Neuronal stem cell (in vitro differentiated cells): Measurements from ENCODE around the gene CCDC181.
A peak's percentile ranks its signal among the peaks of the same experiment; 100 is the strongest.
"Not testable (repeated sequence)": the region's sequence is repeated elsewhere in the genome, so short reads cannot be mapped to it uniquely, and the experiment has no call there.

Source experiments
- DNase-seq: peaks from one replicate; pipeline ENCODE4 v3.0.0-alpha.2; 2013; ENCODE audit warnings: low spot score
- H2AFZ ChIP-seq: one replicate; pipeline ENCODE4 v1.6.1; 2013; ENCODE audit warnings: mild to moderate bottlenecking, low read length, inconsistent platforms
- H2AK5ac ChIP-seq: 2 replicates; pipeline ENCODE4 v1.6.1; 2013; ENCODE audit warnings: low read depth, mild to moderate bottlenecking, inconsistent platforms, low read length, moderate library complexity, mixed read lengths
- H2BK120ac ChIP-seq: 2 replicates; pipeline ENCODE4 v1.6.1; 2013; ENCODE audit warnings: low read depth, mild to moderate bottlenecking, inconsistent platforms, low read length, moderate library complexity, mixed read lengths
- H2BK12ac ChIP-seq: one replicate; pipeline ENCODE4 v1.6.1; 2013; ENCODE audit warnings: low read length, inconsistent platforms
- H2BK15ac ChIP-seq: 2 replicates; pipeline ENCODE4 v1.6.1; 2013; ENCODE audit warnings: mild to moderate bottlenecking, low read length, inconsistent platforms, mixed read lengths
- H2BK5ac ChIP-seq: one replicate; pipeline ENCODE4 v1.6.1; 2013; ENCODE audit warnings: inconsistent platforms, mild to moderate bottlenecking, low read length, moderate library complexity
- H3K14ac ChIP-seq: one replicate; pipeline ENCODE4 v1.6.1; 2013; ENCODE audit warnings: low read length, inconsistent platforms
- H3K18ac ChIP-seq: 2 replicates; pipeline ENCODE4 v1.6.1; 2013; ENCODE audit warnings: low read length, inconsistent platforms
- H3K23ac ChIP-seq: 2 replicates; pipeline ENCODE4 v1.6.1; 2013; ENCODE audit warnings: low read depth, mild to moderate bottlenecking, mixed read lengths, low read length, inconsistent platforms; ENCODE audit not compliant: poor library complexity
- H3K27ac ChIP-seq: replicated peaks from 3 replicates; pipeline ENCODE4 v1.5.1; 2013; ENCODE audit warnings: low read length, inconsistent platforms
- H3K27me3 ChIP-seq, 3 experiments: 2 replicates each; pipeline ENCODE4 v1.6.1; 2013; ENCODE audit warnings: low read length in 3 of 3, mild to moderate bottlenecking in 2 of 3, inconsistent platforms in 1 of 3, low read depth in 1 of 3, mixed read lengths in 1 of 3, moderate library complexity in 1 of 3; ENCODE audit not compliant: control insufficient read depth in 3 of 3, insufficient read depth in 3 of 3
- H3K36me3 ChIP-seq, 2 donors: replicated peaks in 1 of 2; 2 replicates each; pipeline ENCODE4 v1.6.1; 2013; ENCODE audit warnings: low read length in 2 of 2; ENCODE audit not compliant: control insufficient read depth in 2 of 2, insufficient read depth in 2 of 2
- H3K4ac ChIP-seq: 2 replicates; pipeline ENCODE4 v1.6.1; 2013; ENCODE audit warnings: inconsistent platforms, mild to moderate bottlenecking, low read length, moderate library complexity
- H3K4me1 ChIP-seq, 2 donors: 1 replicate in 1 of 2; 2 replicates in 1 of 2; pipeline ENCODE4 v1.6.1; 2013; ENCODE audit warnings: low read length in 2 of 2, low read depth in 1 of 2; ENCODE audit not compliant: control insufficient read depth in 2 of 2, insufficient read depth in 1 of 2
- H3K4me2 ChIP-seq: one replicate; pipeline ENCODE4 v1.6.1; 2013; ENCODE audit warnings: mild to moderate bottlenecking, low read length, inconsistent platforms; ENCODE audit not compliant: insufficient read depth, poor library complexity, severe bottlenecking
- H3K4me3 ChIP-seq, 2 donors: 2 replicates each; pipeline ENCODE4 v1.5.1; 2013; ENCODE audit warnings: low read length in 2 of 2, mild to moderate bottlenecking in 2 of 2, inconsistent platforms in 1 of 2, moderate library complexity in 1 of 2
- H3K79me1 ChIP-seq: one replicate; pipeline ENCODE4 v1.6.1; 2013; ENCODE audit warnings: low read depth, mild to moderate bottlenecking, inconsistent platforms, low read length, moderate library complexity
- H3K9ac ChIP-seq: one replicate; pipeline ENCODE4 v1.6.1; 2013; ENCODE audit warnings: mild to moderate bottlenecking, low read depth, low read length, inconsistent platforms; ENCODE audit not compliant: poor library complexity
- H3K9me3 ChIP-seq, 2 donors: replicated peaks in 1 of 2; 2 replicates each; pipeline versions ENCODE3 to v1.6.1; 2013; ENCODE audit warnings: low read length in 2 of 2, mild to moderate bottlenecking in 2 of 2, inconsistent platforms in 1 of 2, low read depth in 1 of 2, mixed read lengths in 1 of 2, moderate library complexity in 1 of 2; ENCODE audit not compliant: control insufficient read depth in 2 of 2, insufficient read depth in 1 of 2
- H4K8ac ChIP-seq: one replicate; pipeline ENCODE4 v1.6.1; 2013; ENCODE audit warnings: low read depth, mild to moderate bottlenecking, inconsistent platforms, low read length, moderate library complexity
- H4K91ac ChIP-seq: one replicate; pipeline ENCODE4 v1.6.1; 2013; ENCODE audit warnings: low read length, low read depth, mild to moderate bottlenecking, inconsistent platforms; ENCODE audit not compliant: poor library complexity
- WGBS, 2 donors: extraction: QIAGEN DNeasy Blood & Tissue Kit; methylation state at CpG; one replicate each; pipeline ENCODE4 v1.1.7; 2013; ENCODE audit warnings: missing lambda C conversion rate in 2 of 2, mixed read lengths in 1 of 2; ENCODE audit not compliant: insufficient read length in 2 of 2, insufficient replicate concordance in 1 of 2; ENCODE audit errors: extremely low coverage in 2 of 2; 5-methylcytosine and 5-hydroxymethylcytosine counted together

The CCDC181 gene

DNA sequence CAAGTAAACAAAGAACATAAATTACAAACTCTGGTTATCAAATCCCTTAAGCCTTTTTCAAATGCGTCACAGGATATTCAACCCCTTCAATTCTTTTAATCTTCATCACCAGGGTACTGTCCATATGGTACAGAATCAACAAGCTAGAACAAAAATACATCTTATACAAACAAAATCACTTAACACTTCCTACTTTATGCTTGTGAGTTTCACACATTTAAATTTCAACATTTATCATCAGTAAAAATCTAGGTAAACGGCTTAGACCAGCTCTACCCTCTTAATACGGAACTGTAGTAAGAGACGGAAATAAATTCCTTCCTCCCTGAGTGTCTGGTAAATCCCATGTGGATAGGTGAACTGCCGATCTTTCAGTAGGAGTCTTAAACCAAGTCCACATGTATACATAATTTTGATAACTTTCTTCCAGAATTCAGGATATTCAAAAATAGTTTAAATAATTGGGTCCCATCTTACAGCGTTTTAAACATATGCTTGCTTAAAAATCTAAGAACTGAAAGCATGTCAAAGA lies 1.0 kb downstream of the CCDC181 start:
- Histone ChIP-seq H3K36me3 (peaks cover 0 to 8% of the 10 kb centered on the region in 2 donors), H3K27me3 (no peaks in the 10 kb centered on the region), H2BK12ac (no peak overlapping the region), H3K4me2 (no peak overlapping the region), H2BK120ac (no peak overlapping the region), H3K9ac (no peak overlapping the region), H4K8ac (no peak overlapping the region), H2AFZ (peak overlapping the region; percentile 95), H4K91ac (no peak overlapping the region), H3K18ac (no peak overlapping the region), H2AK5ac (no peak overlapping the region), H2BK15ac (no peak overlapping the region), H2BK5ac (no peak overlapping the region), H3K9me3 (no peaks in the 10 kb centered on the region), H3K4ac (no peak overlapping the region), H3K79me1 (no peaks in the 10 kb centered on the region), H3K23ac (no peak overlapping the region), H3K4me1 (no peaks in the 10 kb centered on the region), H3K4me3 (peak overlapping the region in 1 of 2 donors; percentile 73), H3K27ac (no peak overlapping the region), H3K14ac (no peak overlapping the region)
- no CpG with 5 or more reads among the region's 6 CpGs for WGBS, 2 donors
- DNase-seq = no peak

- no peaks in the 10 kb centered on the region for H3K4me1 ChIP-seq
- no peak overlapping the region for H2BK120ac ChIP-seq
- H4K8ac ChIP-seq = no peak overlapping the region
- H2BK12ac ChIP-seq = no peak overlapping the region
- no peaks in the 10 kb centered on the region for H3K27me3 ChIP-seq
- H2BK5ac ChIP-seq = no peak overlapping the region
- no peak overlapping the region for H3K14ac ChIP-seq
- H3K4ac ChIP-seq = no peak overlapping the region
- H3K4me2 ChIP-seq = no peak overlapping the region
- no peak overlapping the region for H3K23ac ChIP-seq
- H4K91ac ChIP-seq = no peak overlapping the region
- H3K27ac ChIP-seq = no peak overlapping the region
- H3K9ac ChIP-seq = no peak overlapping the region
- H2AK5ac ChIP-seq = no peak overlapping the region
- H3K9me3 ChIP-seq = no peaks in the 10 kb centered on the region
- no peak overlapping the region for H3K18ac ChIP-seq
- H2AFZ ChIP-seq = no peak overlapping the region
- H3K4me3 ChIP-seq = no peak overlapping the region
- H3K79me1 ChIP-seq = no peaks in the 10 kb centered on the region
- peaks cover 0 to 18% of the 10 kb centered on the region in 2 donors for H3K36me3 ChIP-seq
- no peak for DNase-seq
- H2BK15ac ChIP-seq = no peak overlapping the region
- WGBS, 2 donors = no CpG with 5 or more reads among the region's 5 CpGs
Measured at GRCh38 chr1:169421309-169421708, 6.0 kb downstream of the CCDC181 start.

DNA sequence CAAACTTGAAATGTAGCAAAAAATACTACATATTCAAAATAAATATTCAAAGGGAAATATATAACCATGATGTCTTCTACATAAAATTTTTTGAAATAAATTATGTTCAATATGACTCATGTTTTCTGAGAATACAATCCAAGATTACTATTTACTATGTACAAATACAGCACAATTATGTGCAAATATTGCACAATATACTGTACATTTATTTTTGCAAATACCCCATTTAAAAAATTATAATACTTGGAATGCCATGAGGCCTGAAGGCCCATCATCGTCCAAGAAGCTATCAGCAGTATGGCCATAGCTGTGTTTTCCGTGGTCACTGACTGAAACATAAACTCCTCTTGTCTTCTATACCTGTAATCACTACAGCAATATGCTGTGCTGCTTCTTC lies 12.3 kb downstream of the CCDC181 start:
- Histone ChIP-seq H4K91ac (no peak overlapping the region), H3K4me3 (no peak overlapping the region), H3K9ac (no peak overlapping the region), H3K4me2 (no peak overlapping the region), H3K36me3 (peaks cover 0 to 4% of the 10 kb centered on the region in 2 donors), H2BK15ac (no peak overlapping the region), H2AFZ (no peak overlapping the region), H3K18ac (no peak overlapping the region), H4K8ac (no peak overlapping the region), H3K23ac (no peak overlapping the region), H3K14ac (no peak overlapping the region), H3K4ac (no peak overlapping the region), H3K27me3 (no peaks in the 10 kb centered on the region), H3K27ac (no peak overlapping the region), H3K9me3 (no peaks in the 10 kb centered on the region), H2BK120ac (no peak overlapping the region), H2BK12ac (no peak overlapping the region), H2AK5ac (no peak overlapping the region), H3K4me1 (no peaks in the 10 kb centered on the region), H3K79me1 (no peaks in the 10 kb centered on the region), H2BK5ac (no peak overlapping the region)
- DNase-seq = no peak
- WGBS, 2 donors = no CpG with 5 or more reads among the region's 2 CpGs

DNA sequence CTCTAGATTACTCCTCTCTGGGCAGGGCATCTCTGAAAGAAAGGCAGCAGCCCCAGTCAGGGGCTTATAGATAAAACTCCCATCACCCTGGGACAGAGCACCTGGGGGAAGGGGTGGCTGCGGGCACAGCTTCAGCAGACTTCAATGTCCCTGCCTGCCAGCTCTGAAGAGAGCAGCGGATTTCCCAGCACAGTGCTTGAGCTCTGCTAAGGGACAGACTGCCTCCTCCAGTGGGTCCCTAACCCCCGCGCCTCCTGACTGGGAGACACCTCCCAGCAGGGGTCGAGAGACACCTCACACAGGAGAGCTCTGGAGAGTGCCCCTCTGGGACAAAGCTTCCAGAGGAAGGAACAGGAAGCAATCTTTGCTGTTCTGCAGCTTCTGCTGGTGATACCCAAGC lies 18.9 kb downstream of the CCDC181 start:
- not testable (repeated sequence) for H3K18ac ChIP-seq, H2BK5ac ChIP-seq, H3K4ac ChIP-seq, H3K79me1 ChIP-seq, H2BK12ac ChIP-seq, H2AFZ ChIP-seq, H3K27me3 ChIP-seq, H3K14ac ChIP-seq, H3K23ac ChIP-seq, H3K9me3 ChIP-seq, DNase-seq, H4K91ac ChIP-seq, H2BK120ac ChIP-seq, H3K36me3 ChIP-seq, H3K4me3 ChIP-seq, H3K9ac ChIP-seq, H2BK15ac ChIP-seq, H3K4me1 ChIP-seq, H3K4me2 ChIP-seq, H4K8ac ChIP-seq, H3K27ac ChIP-seq, H2AK5ac ChIP-seq
- no CpG with 5 or more reads among the region's 5 CpGs for WGBS, 2 donors
